Tibial nerve (tissue), 4 donors: Measurements from ENCODE around the gene RNF126. TPM values are rescaled to one million over a fixed set of nuclear protein-coding genes. Genes with fewer than 3 reads are reported as not detected.

Experiments
- DNase-seq, 2 donors: peaks; one replicate each; pipeline ENCODE4 v3.0.0-alpha.2; 2019; ENCODE audit warnings: low spot score in 2 of 2
- H3K27ac ChIP-seq, 4 donors: fragments of 200-600 bp; sonication (generic) in 3 of 4; one replicate each; pipeline ENCODE4 v1.5.1; 2017 to 2019; ENCODE audit warnings: mild to moderate bottlenecking in 1 of 4
- H3K27me3 ChIP-seq, 2 donors: fragments of 200-600 bp; sonication (generic) in 1 of 2; one replicate each; pipeline versions ENCODE4 v1.5.1 to v1.6.0; 2017 to 2019
- H3K36me3 ChIP-seq, 3 donors: fragments of 200-600 bp; sonication (generic); one replicate each; pipeline ENCODE4 v1.5.1; 2018 to 2019
- H3K4me1 ChIP-seq, 4 donors: fragments of 200-600 bp; sonication (generic) in 3 of 4; one replicate each; pipeline ENCODE4 v1.5.1; 2017 to 2019
- H3K4me3 ChIP-seq, 4 donors: fragments of 200-600 bp; sonication (generic) in 3 of 4; one replicate each; pipeline ENCODE4 v1.5.1; 2017 to 2019; ENCODE audit warnings: mild to moderate bottlenecking in 1 of 4, moderate library complexity in 1 of 4
- H3K9me3 ChIP-seq, 4 donors: fragments of 200-600 bp; sonication (generic) in 3 of 4; one replicate each; pipeline ENCODE4 v1.5.1; 2017 to 2019
- CTCF ChIP-seq, 5 experiments: fragments of 200-600 bp in 3 of 5; fragments of 450-650 bp in 2 of 5; sonication (generic) in 3 of 5; IDR thresholded peaks; one replicate each; pipeline ENCODE4 v1.5.1; 2016 to 2019; ENCODE audit warnings: antibody characterized with exemption in 5 of 5, mild to moderate bottlenecking in 3 of 5, moderate library complexity in 2 of 5
- EP300 ChIP-seq, 2 donors: sonication (generic); formaldehyde crosslinking; IDR thresholded peaks; one replicate each; pipeline ENCODE4 v1.6.1; 2017; ENCODE audit warnings: antibody characterized with exemption in 2 of 2, mild to moderate bottlenecking in 1 of 2
- POLR2A ChIP-seq, 2 donors: fragments of 450-650 bp; IDR thresholded peaks; one replicate each; pipeline ENCODE4 v1.6.1; 2017; ENCODE audit warnings: antibody characterized with exemption in 2 of 2, mild to moderate bottlenecking in 2 of 2, moderate library complexity in 2 of 2
- WGBS, 2 donors: methylation state at CpG; one replicate each; pipeline ENCODE4 v1.1.5; 2018; 5-methylcytosine and 5-hydroxymethylcytosine counted together
- total RNA-seq, 4 donors: library from RNA; depleted of rRNA; stranded (reverse); fragments of >200 nt; gene quantifications; one replicate each; pipeline ENCODE4 v1.1.0, GENCODE V29; 2016

Gene RNF126
- total RNA-seq, 4 donors from 2014 or later = 38.0 to 90.9 (median 55.3) TPM

DNA sequence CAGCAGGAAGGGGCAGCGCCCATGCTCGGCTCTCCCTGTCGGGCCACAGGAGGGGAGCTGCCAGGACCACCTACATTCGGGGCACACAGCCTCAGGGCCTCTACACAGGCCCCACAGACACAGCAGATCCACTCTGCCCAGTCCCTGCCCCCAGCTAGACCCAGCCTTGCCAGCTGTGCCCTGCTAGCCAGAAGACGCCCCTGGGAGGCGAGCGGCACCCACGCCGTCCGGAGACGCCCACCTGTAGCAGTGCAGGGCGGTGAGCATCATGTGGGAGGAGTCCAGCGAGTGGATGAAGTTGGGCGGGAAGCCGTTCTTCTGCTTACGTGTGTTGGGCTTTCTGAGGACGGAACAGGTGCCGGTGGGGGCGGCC, 44.8 kb downstream of the RNF126 start:
- Histone ChIP-seq H3K4me1 (peaks cover 0 to 19% (median 0%) of the 10 kb centered on the region in 4 donors), H3K4me3 (no peak overlapping the region), H3K27me3 (peaks cover 0 to 26% of the 10 kb centered on the region in 2 donors), H3K27ac (no peak overlapping the region), H3K9me3 (no peaks in the 10 kb centered on the region), H3K36me3 (peaks cover 3 to 66% (median 23%) of the 10 kb centered on the region in 3 donors)
- no peak for DNase-seq
- TF ChIP-seq EP300 (IDR thresholded peaks at IDR 0.05) (no peak), POLR2A (IDR thresholded peaks at IDR 0.05) (no peak), CTCF (IDR thresholded peaks at IDR 0.05) (no peak)
- 85 to 89% methylated on average over 10 to 19 of the region's 19 CpGs for WGBS, 2 donors

DNA sequence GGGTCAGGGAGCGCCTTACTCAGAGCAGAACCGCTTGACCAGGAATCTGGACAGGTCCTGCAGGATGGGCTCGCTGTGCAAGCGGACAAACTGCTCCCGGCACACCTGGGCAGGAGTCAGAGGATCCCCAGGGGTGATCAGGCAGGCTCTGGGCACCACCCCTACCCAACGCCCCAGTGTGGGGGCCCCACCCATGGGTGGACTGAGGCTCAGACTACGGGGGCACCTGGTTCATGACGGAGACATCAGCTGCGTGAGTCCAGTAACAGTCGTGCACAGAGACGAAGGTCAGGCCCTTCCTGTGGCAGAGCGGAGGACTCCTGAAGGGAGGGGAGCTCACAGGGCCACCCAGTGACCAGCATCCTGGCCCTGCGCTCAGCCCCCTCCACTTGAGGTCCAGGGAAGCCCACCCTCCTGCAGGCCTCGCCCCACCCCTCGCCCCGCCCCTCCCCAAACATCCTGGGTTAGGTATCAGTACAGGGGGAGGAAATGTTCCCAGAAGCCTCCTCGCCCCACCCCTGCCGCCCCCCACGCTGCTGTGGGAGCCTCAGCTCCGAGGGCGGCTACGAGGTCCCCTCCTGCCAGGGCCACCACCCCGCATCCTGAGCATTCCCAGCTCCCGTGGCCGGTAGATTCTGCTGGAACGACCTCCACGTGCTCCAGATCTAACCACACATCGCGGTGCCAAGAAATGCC, 45.3 kb downstream of the RNF126 start:
- TF ChIP-seq POLR2A (IDR thresholded peaks at IDR 0.05) (no peak), EP300 (IDR thresholded peaks at IDR 0.05) (no peak), CTCF (IDR thresholded peaks at IDR 0.05) (no peak)
- H3K27me3 ChIP-seq = peaks cover 0 to 26% of the 10 kb centered on the region in 2 donors
- no peak overlapping the region for H3K27ac ChIP-seq
- DNase-seq = no peak
- WGBS, 2 donors = 90% methylated on average over 24 to 25 of the region's 29 CpGs
- no peaks in the 10 kb centered on the region for H3K9me3 ChIP-seq
- peaks cover 3 to 60% (median 23%) of the 10 kb centered on the region in 3 donors for H3K36me3 ChIP-seq
- no peak overlapping the region for H3K4me3 ChIP-seq
- peaks cover 0 to 14% (median 0%) of the 10 kb centered on the region in 4 donors for H3K4me1 ChIP-seq

DNA sequence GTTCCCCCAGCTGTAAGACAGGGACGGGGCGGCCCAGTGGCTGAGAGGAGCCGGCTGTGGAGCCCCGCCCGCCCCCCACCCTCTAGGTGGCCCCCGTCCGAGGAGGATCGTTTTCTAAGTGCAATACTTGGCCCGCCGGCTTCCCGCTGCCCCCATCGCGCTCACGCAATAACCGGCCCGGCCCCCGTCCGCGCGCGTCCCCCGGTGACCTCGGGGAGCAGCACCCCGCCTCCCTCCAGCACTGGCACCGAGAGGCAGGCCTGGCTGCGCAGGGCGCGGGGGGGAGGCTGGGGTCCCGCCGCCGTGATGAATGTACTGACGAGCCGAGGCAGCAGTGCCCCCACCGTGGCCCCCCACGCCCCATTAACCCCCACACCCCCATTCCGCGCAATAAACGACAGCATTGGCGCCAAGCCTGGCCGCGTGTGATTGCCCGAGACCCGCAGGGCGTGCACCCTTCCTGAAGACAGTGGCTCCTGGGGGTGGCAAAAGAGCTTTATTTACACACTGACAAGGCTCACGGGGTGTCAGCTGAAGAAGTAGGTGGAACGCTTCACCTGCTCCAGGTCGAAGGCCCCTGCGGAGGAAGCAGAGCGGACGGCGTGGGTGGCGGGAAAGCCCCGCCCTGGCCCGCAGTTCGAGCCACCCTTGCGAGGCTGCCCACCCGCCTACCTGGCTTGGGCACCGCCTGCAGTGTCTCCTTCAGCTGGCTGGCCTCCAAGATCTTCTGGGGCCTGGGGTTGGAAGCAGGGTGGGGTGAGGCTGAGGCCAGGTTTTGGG, 46.1 kb downstream of the RNF126 start:
- H3K36me3 ChIP-seq = peaks cover 3 to 53% (median 23%) of the 10 kb centered on the region in 3 donors
- H3K27ac ChIP-seq = no peak overlapping the region
- WGBS, 2 donors = 89% methylated on average over 36 to 46 of the region's 58 CpGs
- no peak for TF ChIP-seq CTCF (IDR thresholded peaks at IDR 0.05)
- no peak for TF ChIP-seq POLR2A (IDR thresholded peaks at IDR 0.05)
- no peak for TF ChIP-seq EP300 (IDR thresholded peaks at IDR 0.05)
- peaks cover 0 to 26% of the 10 kb centered on the region in 2 donors for H3K27me3 ChIP-seq
- H3K4me3 ChIP-seq = no peak overlapping the region
- no peaks in the 10 kb centered on the region for H3K9me3 ChIP-seq
- DNase-seq = no peak
- peaks cover 0 to 8% (median 0%) of the 10 kb centered on the region in 4 donors for H3K4me1 ChIP-seq

DNA sequence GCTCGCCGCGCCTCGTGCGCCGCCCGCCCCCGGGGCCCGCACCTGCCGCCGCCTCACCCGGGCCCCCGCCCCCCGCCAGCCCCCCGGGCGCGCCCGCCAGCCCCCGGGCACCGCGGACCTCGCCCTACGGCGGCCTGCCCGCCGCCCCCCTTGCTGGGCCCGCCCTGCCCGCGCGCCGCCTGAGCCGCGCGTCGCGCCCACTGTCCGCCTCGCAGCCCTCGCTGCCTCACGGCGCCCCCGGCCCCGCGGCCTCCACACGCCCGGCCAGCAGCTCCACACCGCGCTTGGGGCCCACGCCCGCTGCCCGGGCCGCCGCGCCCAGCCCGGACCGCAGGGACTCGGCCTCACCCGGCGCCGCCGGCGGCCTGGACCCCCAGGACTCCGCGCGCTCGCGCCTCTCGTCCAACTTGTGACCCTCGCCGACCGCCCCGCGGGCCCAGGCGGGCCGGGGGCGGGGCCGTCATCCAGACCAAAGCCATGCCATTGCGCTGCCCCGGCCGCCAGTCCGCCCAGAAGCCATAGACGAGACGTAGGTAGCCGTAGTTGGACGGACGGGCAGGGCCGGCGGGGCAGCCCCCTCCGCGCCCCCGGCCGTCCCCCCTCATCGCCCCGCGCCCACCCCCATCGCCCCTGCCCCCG, 46.8 kb downstream of the RNF126 start:
- WGBS, 2 donors = 28% methylated on average over 39 of the region's 97 CpGs; no CpG with 5 or more reads in 1 of the 2 donors
- no peak overlapping the region for H3K27ac ChIP-seq
- H3K4me3 ChIP-seq = no peak overlapping the region
- DNase-seq = no peak
- H3K36me3 ChIP-seq = peaks cover 3 to 45% (median 23%) of the 10 kb centered on the region in 3 donors
- TF ChIP-seq POLR2A (IDR thresholded peaks at IDR 0.05) = no peak
- TF ChIP-seq EP300 (IDR thresholded peaks at IDR 0.05) = no peak
- TF ChIP-seq CTCF (IDR thresholded peaks at IDR 0.05) = no peak
- H3K4me1 ChIP-seq = peaks cover 0 to 15% (median 4%) of the 10 kb centered on the region in 4 donors
- H3K27me3 ChIP-seq = peaks cover 0 to 26% of the 10 kb centered on the region in 2 donors
- H3K9me3 ChIP-seq = no peaks in the 10 kb centered on the region
